NCI-H1417 treated with DMSO at 0.1 percent for 48 hours (cell line): ENCODE measurements around the gene NOL7.
A peak's percentile ranks its signal among the peaks of the same experiment; 100 is the strongest.

ENCODE experiments used
- DNase-seq: peaks from one replicate; lab custom pipeline; 2025; lab: John Stamatoyannopoulos, UW

Gene NOL7

DNA sequence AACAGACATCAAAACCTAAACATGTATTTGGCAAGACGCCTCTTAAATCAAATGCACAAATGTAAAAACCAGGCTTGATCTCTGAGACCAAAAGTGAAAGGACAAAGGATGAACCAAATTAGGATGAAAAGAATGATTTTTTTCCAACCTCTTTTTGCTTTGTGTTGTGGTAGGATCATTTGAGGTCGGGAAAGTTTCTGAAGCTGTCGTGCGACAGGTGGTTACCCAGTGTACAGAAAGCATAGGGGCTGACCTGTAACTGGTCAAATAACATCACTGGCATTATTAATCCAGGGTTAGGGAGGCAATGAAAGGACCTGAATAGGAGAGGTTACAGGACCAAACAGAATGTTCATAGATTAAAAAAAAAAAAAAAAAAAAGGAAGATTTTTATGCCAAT is 18.1 kb upstream of the NOL7 start:
- DNase-seq, result no peak

- no peak for DNase-seq
Measured at GRCh38 chr6:13600036-13600435, 15.1 kb upstream of the NOL7 start.

GRCh38 chr6:13604135-13604534 is 11.0 kb upstream of the NOL7 start:
- no peak for DNase-seq

DNA sequence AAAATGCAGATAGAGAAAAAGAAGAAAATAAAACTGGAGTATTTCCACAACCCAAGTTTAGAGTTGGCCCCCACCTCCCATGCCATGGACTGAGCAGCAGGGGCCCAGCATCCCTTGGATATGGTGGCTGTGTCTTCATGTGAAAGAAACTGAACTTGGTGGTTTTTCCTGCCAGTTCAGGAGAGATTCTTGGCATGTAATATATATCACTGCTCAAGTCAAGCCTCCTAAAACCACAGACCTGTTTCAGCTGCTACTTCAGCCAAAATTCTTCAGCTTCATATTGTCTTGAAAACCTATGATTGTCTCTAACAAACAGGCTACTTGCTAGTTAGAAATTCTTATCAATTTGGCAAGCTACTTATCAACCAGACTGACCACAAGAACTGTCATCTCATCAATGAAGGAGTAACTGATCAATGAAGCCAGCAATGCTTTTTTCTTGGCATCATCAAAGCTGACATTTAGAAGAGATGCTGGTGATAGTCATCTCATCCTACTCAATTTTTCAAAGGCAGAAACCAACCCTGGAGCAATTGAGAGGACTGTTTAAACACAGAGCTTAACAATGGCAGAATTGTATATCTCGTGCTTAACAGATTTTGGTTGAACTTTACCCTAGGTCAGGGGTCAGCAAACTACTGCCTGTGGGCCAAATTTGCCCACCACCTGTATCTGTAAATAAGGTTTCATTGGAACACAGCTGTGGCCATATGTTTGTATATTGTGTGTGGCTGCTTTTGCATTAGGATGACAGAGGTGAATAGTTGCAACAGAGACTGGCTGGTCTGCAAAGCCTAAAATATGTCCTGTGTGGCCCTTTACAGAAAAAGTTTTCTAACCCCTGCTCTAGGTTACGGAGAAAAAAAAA is 10.4 kb upstream of the NOL7 start:
- no peak for DNase-seq

DNA sequence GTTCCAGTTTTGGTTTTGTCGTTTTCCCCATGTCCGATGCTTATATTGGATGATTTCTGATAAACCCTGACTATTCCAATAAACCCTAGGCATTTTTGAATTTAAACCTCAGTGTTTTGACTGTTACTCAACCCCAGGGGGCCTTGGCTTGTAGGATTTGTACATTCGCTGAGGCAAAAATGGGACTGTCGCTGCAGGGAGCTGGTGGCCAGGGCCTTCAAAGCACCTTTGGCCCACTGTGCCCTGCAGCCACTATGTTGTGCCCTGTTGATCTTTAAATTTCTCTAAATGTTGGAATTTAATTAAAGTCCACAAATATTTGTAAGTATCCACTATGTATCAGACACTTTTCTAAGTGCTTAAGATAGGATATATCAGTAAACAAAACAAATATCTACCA is 9.5 kb upstream of the NOL7 start:
- DNase-seq, result no peak

- DNase-seq, result no peak
Measured at GRCh38 chr6:13611715-13612114, 3.4 kb upstream of the NOL7 start.

DNA sequence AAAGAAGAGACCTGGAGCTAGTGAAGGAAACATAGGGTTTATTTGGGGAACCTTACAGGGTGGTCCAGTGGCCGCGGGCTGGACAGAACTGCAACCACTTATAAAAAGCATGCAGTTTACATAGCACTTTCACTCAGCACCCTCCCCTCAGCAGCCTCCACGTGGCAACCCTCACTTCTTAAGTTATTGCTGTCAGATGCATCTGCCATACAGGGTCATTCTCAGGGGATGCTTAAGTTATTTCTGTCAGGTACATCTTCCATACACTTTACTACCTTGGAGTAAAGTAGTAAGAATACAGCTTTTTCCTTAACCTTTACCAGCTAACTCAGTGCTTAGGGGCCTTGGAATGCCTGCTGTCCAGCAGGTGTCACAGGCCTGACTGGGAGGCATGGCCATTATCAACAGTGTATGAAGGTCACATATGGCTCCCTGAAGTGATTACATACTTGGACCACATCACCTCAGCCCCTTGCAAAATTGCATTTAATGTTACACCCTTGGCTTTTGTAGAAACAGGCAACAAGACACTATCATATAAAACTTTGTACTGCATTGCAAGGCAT is 2.0 kb upstream of the NOL7 start:
- DNase-seq, result no peak

DNA sequence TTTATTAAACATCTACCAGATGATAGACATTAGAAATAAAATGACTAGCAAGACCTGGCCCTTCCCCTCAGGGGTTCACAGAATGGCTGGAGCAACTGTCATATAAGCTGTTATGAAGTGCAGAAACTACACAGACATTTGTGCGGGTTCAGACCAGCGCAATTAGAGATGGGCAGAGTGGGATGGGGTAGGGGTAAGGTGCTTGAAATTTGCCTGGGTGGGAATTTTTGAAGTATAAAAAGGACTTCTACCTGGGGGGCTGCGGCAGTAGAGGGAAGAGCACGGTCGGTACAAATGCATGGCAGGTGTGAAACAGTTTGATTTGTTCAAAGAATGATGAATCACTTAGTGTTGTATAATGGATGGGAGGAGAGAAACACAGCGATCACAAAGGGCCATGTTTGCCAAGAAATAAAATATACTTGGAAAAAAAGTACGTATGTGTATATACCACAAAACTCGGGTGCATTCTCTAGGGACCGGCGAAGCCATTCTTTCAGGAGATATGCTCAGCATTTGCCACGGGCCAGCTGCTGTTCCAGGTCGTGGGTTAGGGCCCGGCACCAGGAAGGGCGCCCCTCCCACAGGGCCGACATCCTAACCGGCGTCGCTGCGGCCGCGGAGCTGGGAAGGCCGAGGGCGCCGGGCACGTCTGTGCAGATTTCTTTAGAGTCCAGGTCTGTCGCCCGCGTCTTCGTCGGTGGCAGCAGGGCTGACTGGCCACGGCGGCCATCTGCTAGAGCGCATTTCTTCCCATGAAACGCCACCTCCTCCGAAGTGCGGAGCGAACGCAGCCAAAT is 809 bp upstream of the NOL7 start:
- peak; percentile 29 for DNase-seq

- no peak for DNase-seq
Measured at GRCh38 chr6:13615792-13616120, 621 bp downstream of the NOL7 start.

GRCh38 chr6:13617066-13617465 is 1.9 kb downstream of the NOL7 start:
- DNase-seq, result no peak

GRCh38 chr6:13624871-13625288 is 9.7 kb downstream of the NOL7 start:
- no peak for DNase-seq

- no peak for DNase-seq
Measured at GRCh38 chr6:13629459-13630116, 14.5 kb downstream of the NOL7 start.

DNA sequence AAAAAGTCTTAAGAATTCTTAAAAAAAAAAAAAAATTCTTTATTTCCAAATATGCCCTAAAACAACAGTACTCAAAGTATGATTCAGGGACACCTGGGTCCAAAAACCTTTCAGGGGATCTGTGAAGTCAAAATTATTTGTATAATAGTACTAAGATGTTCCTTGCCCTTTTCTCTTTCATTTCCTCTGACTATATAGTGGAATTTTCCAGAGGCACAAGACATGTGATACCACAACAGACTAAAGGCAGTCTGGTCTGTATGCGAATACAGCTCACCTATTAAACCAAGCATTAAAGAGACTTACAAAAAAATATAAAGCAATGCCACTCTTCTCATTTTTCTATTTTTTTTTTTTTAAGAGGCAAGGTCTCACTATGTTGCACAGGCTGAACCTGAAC is 15.4 kb downstream of the NOL7 start:
- no peak for DNase-seq

- DNase-seq, result no peak
Measured at GRCh38 chr6:13633343-13633742, 18.2 kb downstream of the NOL7 start.

DNA sequence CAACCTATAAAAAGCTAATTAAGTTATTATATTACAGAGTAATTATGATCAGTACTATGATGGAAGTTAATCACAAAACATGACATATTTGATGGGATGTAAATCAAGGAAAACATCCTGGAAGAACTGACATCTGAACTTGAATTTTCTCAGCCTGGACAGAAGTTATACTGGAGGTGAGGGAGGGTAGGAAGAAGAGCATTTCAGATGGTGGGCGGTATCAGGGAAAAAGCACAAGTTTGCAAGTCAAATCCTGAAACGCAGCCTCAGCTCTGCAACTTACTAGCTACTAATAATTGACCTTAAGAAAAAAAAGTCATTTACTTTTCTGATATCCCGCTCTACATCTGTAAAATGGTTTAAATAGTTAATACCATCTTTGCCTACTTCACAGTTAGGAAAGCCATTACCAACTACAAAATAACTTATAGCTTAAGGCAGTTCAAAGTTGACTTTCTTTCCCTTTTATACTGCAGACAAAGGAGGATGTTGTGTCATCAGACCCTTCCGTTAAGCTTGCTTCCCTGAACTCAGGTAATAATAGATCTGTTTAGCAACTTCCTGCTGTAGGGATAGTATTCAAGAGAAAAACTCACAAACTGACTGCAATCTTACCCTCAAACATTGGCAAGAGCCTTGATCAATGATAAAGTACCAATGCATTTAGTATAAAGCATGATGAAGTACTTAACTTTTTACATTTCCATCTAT is 21.0 kb downstream of the NOL7 start:
- no peak for DNase-seq

DNA sequence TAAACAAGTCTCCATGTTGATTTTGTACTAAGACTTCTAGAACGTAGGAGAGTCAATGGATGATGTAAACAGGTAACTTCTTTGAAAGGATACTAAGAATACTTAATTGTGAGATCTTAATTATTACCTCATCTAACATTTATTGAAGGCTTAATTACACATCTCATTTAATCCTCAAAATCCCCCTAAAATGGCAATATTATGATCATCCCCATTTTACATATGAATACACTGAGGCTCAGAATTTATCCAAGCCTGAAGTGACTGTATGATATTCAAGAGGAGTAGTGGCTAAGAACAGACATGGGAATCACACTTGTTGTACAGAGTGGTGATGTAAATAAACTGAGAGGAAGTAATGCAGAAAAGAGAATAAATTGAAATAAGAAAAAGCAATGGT is 22.9 kb downstream of the NOL7 start:
- DNase-seq, result no peak

DNA sequence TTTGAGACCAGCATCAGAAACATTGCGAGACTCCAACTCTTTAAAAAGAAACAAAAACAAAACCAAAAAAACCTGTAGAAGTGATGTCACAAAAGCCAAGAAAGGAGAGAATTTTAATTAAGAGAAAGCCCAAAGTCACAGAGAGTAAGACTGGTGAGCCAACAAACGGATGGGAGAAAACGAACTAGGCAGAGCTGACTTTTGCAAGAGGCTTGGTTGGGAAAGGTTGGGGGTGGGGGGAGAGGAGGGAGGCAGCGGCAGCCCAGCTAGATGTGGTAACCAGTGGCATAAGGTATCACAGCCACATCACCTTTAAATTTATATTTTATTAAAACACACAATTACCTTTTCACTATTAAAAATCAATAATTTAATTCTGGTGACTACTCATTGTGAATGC is 23.5 kb downstream of the NOL7 start:
- DNase-seq, result no peak

- no peak for DNase-seq
Measured at GRCh38 chr6:13641315-13641714, 26.2 kb downstream of the NOL7 start.

- DNase-seq, result no peak
Measured at GRCh38 chr6:13643125-13643524, 28.0 kb downstream of the NOL7 start.

GRCh38 chr6:13648850-13649249 is 33.7 kb downstream of the NOL7 start:
- DNase-seq, result no peak

DNA sequence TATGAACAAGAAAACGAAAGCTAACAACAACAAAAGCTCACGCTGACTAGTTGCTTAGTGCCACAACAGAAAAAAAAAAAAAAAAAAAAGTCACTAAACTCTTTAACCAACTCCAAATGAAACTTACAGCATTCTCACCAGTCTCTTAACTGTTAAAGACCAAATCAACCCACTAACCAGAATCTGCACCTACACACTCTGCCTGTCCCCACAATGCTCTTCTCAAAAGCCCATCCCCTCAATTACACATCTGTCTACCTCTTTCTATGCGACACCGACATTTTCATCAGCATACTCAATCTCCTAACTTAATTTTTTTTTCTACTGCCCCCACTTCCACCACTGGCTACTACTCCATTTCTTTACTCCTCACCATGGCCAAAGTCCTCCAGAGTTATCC is 34.3 kb downstream of the NOL7 start:
- DNase-seq, result no peak

DNA sequence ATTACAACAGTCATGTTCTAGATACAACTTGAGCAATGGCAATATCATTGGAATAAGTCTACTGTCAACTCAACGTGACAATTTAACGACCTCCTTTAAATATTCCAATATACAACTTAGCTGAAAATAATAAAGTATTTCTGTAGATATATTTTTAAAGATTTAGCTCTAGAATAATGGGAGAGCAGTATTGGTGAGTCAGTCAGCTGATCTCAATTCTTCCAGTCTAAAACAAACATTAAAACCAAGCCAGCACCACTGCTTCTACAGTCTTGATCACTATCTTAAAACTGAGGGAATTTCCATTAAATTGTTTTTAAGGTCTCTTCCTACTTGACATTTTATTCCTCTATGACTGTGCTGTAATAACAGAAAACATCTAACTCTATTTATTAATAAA is 38.2 kb downstream of the NOL7 start:
- DNase-seq, result no peak
